GM21529 (cell line): ENCODE data around the gene MUC2.

ENCODE experiments used
- ATAC-seq: cut with Tn5 transposase; IDR thresholded peaks from one replicate; pipeline ENCODE4 v1.9.1; 2021; ENCODE audit not compliant: unreplicated experiment

MUC2 gene

GRCh38 chr11:1074244-1075221 is at the start of gene MUC2:
TSS of gene MUC2 (plus strand) at chr11:1074874.
- ATAC-seq = no peak

DNA sequence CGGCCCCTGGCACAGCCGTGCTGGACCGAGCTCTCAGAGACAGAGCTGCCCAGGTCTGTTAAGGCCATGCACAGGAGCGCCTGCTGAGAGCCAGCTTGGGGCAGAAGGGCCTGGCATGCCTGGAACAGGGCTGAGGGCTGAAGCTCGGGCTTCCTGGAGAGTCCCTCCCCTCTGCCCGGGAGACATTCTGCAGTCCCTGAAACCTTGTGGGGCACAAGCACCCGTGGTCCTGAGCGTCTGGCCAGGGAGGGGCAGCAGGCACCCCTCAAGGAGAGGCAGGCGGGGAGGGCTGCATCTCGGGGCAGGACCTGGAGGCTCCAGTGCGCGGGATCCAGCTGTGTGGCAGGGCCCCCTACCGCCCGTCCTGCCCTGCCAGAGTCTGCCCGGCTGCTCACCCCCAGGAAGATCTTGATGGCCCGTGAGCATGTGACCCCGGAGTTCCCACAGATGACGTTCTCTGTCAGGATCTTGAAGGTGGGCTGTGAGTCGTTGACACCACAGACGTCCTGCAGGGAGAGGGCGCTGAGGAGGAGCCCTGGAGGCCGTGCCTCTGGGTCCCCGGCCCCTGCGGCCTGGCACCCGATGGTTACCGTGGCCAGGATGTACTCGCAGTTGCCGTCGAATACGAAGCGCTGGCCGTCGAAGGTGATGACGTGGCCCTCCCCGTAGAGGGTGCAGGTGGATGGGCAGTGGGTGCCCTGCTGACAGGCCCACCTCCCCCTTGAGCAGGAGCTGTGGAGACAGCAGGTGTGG is 49.1 kb upstream of the MUC2 start:
- ATAC-seq = no peak

DNA sequence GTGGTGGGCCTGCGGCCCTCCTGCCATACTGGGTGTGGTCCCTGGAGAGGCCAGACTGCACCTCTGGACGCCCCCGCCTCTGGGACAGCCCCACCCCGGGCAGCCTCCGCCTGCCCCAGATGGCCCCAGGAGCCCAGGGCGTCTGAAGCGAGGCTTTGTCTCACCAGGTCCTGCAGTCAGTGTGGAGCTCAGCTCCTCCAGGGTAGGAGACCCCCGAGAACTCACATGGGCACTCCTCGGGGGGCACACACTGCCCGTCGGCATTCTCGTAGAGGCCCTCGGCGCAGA is 48.6 kb upstream of the MUC2 start:
- ATAC-seq = no peak

- no peak for ATAC-seq
Observed at GRCh38 chr11:1026641-1027482, 47.8 kb upstream of the MUC2 start.

- ATAC-seq = no peak
Observed at GRCh38 chr11:1027483-1028290, 47.0 kb upstream of the MUC2 start.

DNA sequence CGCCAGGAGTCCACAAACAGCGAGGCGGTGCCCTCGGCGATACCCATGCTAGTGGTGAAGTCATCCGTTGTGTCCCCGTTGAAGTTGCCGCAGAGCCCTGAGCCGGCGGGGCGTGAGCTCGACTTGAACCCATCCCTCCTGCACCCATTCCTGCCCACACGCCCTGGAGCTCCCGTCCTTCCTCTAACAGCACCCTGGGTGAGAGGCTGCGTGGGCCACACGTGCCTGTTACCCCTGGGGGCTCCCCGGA is 46.5 kb upstream of the MUC2 start:
- ATAC-seq = no peak

GRCh38 chr11:1028616-1029015 is 46.1 kb upstream of the MUC2 start:
- no peak for ATAC-seq

GRCh38 chr11:1029051-1029450 is 45.6 kb upstream of the MUC2 start:
- no peak for ATAC-seq

- ATAC-seq = no peak
Observed at GRCh38 chr11:1029654-1030053, 45.0 kb upstream of the MUC2 start.

DNA sequence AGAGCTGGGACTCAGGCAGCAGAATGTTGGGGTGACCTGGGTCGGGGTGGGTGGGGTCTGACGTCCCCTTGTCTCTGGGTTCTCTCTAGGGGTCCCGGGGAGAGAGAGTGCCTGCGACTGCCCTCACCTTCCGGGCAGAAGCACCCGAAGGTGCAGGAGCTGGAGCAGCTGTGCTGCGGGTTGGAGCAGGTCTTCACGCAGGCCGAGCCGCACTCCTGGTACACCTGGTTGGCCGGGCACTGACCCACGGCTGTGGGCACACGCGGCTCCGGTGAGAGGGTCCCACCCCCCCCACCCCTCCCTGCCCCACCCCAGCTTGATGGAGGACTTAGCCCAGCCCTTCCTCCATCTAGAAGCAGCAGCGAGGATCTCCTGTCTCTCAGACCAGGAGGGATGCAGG is 44.6 kb upstream of the MUC2 start:
- no peak for ATAC-seq

- no peak for ATAC-seq
Observed at GRCh38 chr11:1030556-1030955, 44.1 kb upstream of the MUC2 start.

DNA sequence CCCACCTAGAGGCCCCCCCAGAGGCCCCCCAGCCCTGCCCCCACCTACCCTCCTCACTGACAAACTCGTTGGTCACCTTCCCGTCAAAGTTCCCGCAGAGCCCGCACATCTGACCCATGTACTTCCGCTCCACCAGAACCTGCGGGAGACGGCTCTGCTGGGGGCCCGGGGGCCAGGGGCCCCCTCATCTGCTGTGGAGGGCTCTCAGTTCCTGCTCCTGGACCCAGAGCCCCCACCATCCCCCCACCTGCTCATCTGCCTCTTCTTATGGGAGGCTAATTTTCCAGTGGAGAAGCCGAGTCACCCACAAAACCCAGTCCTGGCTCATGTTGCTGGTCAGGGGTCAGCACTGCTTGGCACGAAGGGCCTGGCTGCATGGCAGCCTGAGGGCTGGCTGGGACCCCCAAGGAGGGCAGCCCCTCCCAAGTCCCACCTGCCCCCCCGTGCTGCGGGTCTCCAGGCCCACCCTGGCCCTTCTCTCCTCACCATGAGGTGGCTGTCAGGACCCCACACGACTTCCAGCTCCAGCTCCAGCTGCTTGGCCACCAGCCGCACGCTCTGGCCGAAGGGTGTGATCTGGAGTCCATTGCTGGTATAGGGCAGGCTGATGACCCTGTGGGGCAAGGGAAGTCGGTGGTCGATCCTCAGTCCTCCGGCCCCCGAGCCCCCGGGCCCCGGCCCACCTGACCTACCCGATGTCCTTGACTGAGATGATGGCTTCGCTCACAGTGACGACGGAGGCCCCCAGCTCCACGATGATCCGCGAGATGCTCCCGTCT is 43.4 kb upstream of the MUC2 start:
- ATAC-seq = no peak

DNA sequence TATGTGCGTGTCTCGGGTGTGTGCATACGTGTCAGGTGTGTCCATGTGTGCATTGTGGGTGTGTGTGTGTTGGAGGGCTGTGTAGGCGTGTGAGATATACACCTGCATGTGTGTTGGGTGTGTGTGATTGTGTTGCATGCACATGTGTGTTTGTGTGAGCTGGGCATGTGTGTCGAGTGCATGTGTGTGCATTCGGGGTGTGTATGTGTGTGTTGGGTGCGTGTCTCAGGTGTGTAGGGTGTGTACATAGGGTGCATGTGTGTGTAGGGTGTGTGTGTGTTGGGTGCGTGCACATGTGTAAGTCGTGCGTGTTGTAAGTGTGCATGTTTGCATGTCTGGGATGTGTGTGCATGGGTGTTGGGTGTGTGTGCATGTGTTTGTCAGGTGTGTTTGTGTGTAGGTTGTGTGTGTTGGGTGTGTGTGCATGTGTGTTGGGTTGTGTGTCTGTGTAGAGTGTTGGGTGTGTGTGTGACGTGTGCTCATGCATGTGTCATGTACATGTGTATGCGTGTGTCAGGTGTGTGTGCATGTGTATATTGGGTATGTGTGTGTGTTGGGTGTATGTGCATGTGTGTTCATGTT is 42.3 kb upstream of the MUC2 start:
- ATAC-seq = no peak

GRCh38 chr11:1033016-1033798 is 41.5 kb upstream of the MUC2 start:
- no peak for ATAC-seq

GRCh38 chr11:1034001-1034400 is 40.7 kb upstream of the MUC2 start:
- ATAC-seq = no peak

DNA sequence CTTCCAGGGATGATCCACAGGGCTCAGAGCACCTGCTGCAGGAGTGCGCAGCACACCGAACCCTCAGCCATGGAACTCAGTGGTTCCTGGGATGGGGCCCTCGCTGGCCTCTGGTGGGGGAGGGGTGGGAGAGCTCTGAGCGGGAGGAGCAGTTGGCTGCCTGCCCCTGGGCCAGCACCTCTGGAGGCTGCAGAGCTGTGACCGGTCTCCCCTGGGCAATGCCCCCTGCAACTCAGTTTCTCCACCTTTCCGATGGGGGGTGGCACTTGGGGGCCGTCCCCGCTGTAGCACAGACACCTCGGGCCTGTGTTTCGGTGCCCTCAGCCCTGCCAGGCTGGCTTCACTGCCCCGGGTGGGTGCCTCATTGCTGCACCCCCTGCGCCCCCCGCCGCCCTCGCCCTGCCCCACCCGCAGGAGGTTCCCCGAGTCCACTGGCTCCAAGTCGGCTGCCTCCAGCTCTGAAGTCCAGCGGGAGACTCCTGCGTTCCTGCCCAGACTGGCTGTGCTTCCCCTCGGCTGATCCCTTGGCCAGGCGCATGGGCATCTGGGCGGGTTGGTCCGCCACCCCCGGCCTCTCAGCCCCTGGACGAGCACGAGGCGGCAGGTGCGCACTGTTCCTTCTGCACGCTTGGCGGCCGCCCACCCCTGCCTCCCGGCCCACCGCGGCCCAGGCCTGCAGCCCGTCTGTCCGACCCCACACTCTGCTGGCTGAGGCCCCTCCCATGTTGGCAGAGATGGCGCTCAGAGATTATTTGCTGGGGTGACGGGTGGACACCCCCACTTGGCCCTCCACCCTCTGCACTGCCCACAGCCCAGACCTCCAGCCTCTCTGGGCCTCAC is 40.0 kb upstream of the MUC2 start:
- ATAC-seq = no peak

DNA sequence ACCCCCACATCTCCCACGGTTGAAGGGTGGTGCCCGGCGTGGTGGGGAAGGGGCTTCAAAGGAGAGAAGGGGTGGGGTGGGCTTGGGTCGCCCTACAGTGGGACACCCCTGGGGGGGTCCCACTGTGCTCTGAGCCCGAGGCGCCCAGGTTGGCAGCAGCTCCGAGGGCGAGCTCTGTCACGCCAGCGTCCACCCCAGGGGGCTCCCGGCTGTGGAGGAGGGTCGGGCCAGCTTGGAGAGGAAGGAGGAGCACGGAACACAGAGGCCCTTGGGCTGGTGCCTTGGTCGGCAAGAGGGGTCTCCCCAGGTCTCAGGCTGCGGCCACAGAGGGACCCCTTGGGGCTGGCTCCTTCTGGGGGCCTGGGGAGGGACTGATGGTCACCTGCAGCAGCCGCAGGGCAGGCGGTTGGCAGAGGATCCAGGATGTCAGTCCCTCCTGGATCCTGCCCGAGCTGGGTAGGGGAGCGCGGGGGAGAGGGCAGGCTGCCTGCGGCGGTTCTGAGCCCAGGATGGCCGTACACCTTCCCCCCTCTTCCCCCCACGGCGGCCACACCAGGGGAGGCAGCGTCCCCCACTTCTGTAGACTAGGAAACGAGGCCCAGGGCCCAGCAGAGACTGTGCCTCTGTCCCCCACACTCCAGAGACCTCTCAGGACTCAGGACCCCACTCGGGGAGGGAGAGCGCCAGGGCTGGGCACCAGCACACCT is 38.9 kb upstream of the MUC2 start:
- ATAC-seq = no peak
